AG04450 (cell line): ENCODE measurements around the gene AGBL3. TPM values are rescaled to one million over a fixed set of nuclear protein-coding genes. Genes with fewer than 3 reads are reported as not detected.

Experiments used
- CTCF ChIA-PET: fragments of 300-600, 350-600 bp; formaldehyde crosslinking; extraction: SDS; loops from one replicate; lab custom pipeline; 2022; ENCODE audit warnings: antibody characterized with exemption, inconsistent platforms; lab: Charles Lee
- POLR2A ChIA-PET: fragments of 350-600 bp; formaldehyde crosslinking; extraction: SDS; loops from one replicate; lab custom pipeline; 2021; ENCODE audit warnings: antibody characterized with exemption, inconsistent platforms; lab: Yijun Ruan, JAX
- DNase-seq: peaks from one replicate; pipeline ENCODE4 v3.0.0-alpha.2; 2011; ENCODE audit warnings: low read depth, low spot score
- H3K27ac ChIP-seq: one replicate; pipeline ENCODE4 v1.5.1; 2012; ENCODE audit warnings: low read depth, low read length, control low read depth
- H3K27me3 ChIP-seq: one replicate; pipeline ENCODE4 v1.6.0; 2012; ENCODE audit warnings: low read length; ENCODE audit not compliant: control insufficient read depth, insufficient read depth
- H3K4me3 ChIP-seq: 2 replicates; pipeline ENCODE4 v1.5.1; 2011; ENCODE audit warnings: mild to moderate bottlenecking, low read depth, low read length, control low read depth
- H3K9me3 ChIP-seq: 2 replicates; pipeline ENCODE4 v1.5.1; 2012; ENCODE audit warnings: low read length; ENCODE audit not compliant: control insufficient read depth, insufficient read depth
- polyA plus RNA-seq: library from polyadenylated mRNA; depleted of rRNA; stranded (reverse); fragments of >200 nt; gene quantifications from 2 replicates; pipeline ENCODE4 v1.2.3, GENCODE V29; 2011
- TF ChIP-seq, protein P1 (sequence below): IDR thresholded peaks from 2 replicates; pipeline ENCODE4 v1.5.1; 2011; ENCODE audit warnings: low read depth, low read length, control low read depth, inconsistent platforms

Gene AGBL3
- polyA plus RNA-seq, 1 experiment = 0.38 TPM

DNA sequence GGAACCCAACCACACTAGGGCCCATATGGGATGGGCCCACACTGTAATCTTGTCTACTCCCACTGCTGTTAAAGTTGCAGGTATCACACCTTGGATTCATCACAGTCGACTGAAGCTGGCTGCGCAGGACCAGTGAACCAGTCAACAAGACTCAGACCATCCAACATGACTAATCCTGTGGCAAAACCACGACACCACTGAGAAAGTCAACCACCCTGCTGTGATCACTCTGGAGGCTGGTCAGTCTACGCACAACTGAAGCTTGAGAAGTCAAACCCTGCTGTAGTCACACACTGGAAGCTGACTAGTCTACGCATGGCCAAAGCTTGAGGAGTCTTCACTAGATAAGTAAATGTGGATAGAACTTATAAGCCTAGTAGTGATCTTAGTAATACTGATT, 193.8 kb downstream of the AGBL3 start:
- Histone ChIP-seq H3K4me3 (no peak overlapping the region), H3K27ac (no peak overlapping the region), H3K9me3 (peaks cover 32% of the 10 kb centered on the region), H3K27me3 (no peaks in the 10 kb centered on the region)
- no peak for DNase-seq
- TF ChIP-seq, protein P1, sequence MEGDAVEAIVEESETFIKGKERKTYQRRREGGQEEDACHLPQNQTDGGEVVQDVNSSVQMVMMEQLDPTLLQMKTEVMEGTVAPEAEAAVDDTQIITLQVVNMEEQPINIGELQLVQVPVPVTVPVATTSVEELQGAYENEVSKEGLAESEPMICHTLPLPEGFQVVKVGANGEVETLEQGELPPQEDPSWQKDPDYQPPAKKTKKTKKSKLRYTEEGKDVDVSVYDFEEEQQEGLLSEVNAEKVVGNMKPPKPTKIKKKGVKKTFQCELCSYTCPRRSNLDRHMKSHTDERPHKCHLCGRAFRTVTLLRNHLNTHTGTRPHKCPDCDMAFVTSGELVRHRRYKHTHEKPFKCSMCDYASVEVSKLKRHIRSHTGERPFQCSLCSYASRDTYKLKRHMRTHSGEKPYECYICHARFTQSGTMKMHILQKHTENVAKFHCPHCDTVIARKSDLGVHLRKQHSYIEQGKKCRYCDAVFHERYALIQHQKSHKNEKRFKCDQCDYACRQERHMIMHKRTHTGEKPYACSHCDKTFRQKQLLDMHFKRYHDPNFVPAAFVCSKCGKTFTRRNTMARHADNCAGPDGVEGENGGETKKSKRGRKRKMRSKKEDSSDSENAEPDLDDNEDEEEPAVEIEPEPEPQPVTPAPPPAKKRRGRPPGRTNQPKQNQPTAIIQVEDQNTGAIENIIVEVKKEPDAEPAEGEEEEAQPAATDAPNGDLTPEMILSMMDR = no peak
- POLR2A ChIA-PET = no interaction called here
- CTCF ChIA-PET = interaction anchor here (0.6 to 1.8 kb wide), 3 partner anchors 9 to 196 kb away, joined by 4 to 5 read pairs (median 4); partner anchors contain the start of gene CYREN

GRCh38 chr7:135181261-135181928, 195.1 kb downstream of the AGBL3 start:
- no peak for DNase-seq
- H3K4me3 ChIP-seq = no peak overlapping the region
- H3K27ac ChIP-seq = no peak overlapping the region
- H3K27me3 ChIP-seq = no peaks in the 10 kb centered on the region
- ChIA-PET POLR2A (no interaction called here), CTCF (interaction anchor here (1.8 to 2.4 kb wide), 2 partner anchors 11 kb away, joined by 4 to 7 read pairs; partner anchors contain the start of gene CYREN)
- H3K9me3 ChIP-seq = peaks cover 32% of the 10 kb centered on the region
- TF ChIP-seq, protein P1 = no peak

DNA sequence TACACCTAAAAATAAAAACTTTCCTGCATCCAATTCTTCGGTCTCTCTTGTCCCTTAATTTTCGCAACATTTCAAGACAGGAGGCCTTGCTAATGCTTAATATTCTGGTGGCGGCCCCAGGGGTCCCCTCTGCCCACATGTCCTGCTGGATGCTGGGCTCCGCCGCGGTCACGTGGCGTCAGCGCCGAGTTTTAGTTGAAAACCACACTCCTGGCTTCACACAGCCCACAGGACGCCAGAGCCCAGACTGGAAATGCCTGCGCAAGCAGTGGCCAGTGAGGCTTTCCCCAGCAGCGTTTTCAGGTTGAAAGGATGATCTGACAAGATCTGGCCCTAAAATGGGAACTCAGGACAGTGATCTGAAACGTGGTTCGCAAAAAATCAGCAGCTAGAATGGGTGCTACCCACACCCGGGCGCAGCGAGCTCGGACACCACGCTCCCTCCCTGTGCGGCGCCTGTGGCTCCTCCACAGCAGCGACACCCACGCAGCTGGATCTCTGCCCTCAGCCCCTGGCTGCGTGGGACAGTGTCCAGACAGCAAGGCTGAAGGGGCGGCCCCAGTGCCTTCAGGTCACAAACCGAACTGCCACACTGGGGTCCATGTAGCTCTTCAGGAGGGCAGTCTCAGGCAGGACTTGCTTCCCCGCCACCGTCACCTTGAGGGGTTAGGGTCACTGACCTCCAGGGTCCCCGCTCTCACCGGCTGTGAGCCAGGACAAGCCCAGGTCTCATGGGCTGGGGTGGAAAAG, 195.8 kb downstream of the AGBL3 start:
- Histone ChIP-seq H3K27me3 (no peaks in the 10 kb centered on the region), H3K4me3 (no peak overlapping the region), H3K27ac (no peak overlapping the region), H3K9me3 (peaks cover 32% of the 10 kb centered on the region)
- ChIA-PET CTCF (interaction anchor here (2.4 kb wide), 1 partner anchor 11 kb away, joined by 7 read pairs; the partner anchor contains the start of gene CYREN), POLR2A (no interaction called here)
- no peak for DNase-seq
- TF ChIP-seq, protein P1 = no peak

GRCh38 chr7:135183478-135183877, 197.2 kb downstream of the AGBL3 start:
- Histone ChIP-seq H3K27me3 (no peaks in the 10 kb centered on the region), H3K4me3 (no peak overlapping the region), H3K27ac (no peak overlapping the region), H3K9me3 (peaks cover 32% of the 10 kb centered on the region)
- DNase-seq = no peak
- ChIA-PET POLR2A (no interaction called here), CTCF (interaction anchor here (2.4 kb wide), 1 partner anchor 13 kb away, joined by 7 read pairs; the partner anchor contains the start of gene CYREN)
- TF ChIP-seq, protein P1 = no peak
